Measurements from ENCODE around the gene DLGAP5. TPM values are rescaled to one million over a fixed set of nuclear protein-coding genes. Genes with fewer than 3 reads are reported as not detected.

Gene DLGAP5
- total RNA-seq, 2 experiments from 2014 or later, result 75.4 to 84.0 TPM

GRCh38 chr14:55141825-55142224 lies 49.6 kb downstream of the DLGAP5 start:
- H3K36me3 Mint-ChIP-seq (ENCODE audit: low read depth), result peaks cover 14% of the 10 kb centered on the region
- DNase-seq (no peak), ATAC-seq (no peak)
- intact Hi-C loops (cut with micrococcal nuclease), result no loop called here
- CTCF ChIA-PET, result no interaction called here
- H3K27ac Mint-ChIP-seq, result no peak overlapping the region
- TF ChIP-seq, protein P1, sequence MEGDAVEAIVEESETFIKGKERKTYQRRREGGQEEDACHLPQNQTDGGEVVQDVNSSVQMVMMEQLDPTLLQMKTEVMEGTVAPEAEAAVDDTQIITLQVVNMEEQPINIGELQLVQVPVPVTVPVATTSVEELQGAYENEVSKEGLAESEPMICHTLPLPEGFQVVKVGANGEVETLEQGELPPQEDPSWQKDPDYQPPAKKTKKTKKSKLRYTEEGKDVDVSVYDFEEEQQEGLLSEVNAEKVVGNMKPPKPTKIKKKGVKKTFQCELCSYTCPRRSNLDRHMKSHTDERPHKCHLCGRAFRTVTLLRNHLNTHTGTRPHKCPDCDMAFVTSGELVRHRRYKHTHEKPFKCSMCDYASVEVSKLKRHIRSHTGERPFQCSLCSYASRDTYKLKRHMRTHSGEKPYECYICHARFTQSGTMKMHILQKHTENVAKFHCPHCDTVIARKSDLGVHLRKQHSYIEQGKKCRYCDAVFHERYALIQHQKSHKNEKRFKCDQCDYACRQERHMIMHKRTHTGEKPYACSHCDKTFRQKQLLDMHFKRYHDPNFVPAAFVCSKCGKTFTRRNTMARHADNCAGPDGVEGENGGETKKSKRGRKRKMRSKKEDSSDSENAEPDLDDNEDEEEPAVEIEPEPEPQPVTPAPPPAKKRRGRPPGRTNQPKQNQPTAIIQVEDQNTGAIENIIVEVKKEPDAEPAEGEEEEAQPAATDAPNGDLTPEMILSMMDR (IDR thresholded peaks at IDR 0.05), result no peak
- no peaks in the 10 kb centered on the region for H3K9me3 Mint-ChIP-seq
- peaks cover 3% of the 10 kb centered on the region for H3K4me1 Mint-ChIP-seq (ENCODE audit: low read depth)
- H3K27me3 Mint-ChIP-seq, result no peaks in the 10 kb centered on the region
- POLR2A ChIA-PET, result no interaction called here
- H3K4me3 Mint-ChIP-seq, result no peak overlapping the region

DNA sequence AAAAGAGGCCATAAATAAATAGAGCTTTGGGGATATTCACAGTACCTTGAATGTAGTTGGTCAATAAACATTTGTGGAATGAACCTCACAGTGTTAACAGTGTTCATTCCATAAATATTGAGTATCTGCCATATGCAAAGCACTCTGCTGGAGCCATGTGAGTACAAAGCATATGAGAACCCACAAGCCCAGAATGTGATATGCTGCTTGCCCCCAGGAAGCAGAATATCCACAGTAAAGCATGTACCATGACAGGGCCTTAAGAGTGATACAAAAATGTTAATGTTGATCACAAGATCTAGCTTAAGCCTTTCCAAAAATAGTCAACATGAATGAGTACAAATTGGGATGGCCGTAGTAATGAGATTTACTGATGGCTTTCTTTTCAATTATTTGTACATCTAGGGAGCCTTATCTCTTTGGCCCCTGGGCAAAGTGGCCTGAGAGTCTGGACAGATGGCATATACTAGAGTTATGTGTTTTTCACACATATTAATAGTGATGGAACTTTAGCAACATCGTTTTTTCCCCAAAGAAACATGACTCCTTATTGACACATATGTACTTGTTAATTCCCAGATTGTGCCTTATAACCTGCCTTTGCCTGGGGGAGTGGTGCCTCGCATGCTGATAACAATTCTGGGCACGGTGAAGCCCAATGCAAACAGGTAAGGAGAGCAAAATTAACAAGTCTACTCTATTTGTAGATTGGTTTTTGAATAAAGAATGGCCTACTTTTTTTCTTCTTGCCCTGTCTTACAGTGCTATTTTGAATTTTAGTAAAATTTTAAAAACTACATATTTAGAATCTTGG lies 51.5 kb downstream of the DLGAP5 start:
- intact Hi-C loops (cut with micrococcal nuclease), result no loop called here
- H3K27me3 Mint-ChIP-seq, result no peaks in the 10 kb centered on the region
- DNase-seq (no peak), ATAC-seq (no peak)
- no peaks in the 10 kb centered on the region for H3K9me3 Mint-ChIP-seq
- H3K36me3 Mint-ChIP-seq (ENCODE audit: low read depth), result peaks cover 11% of the 10 kb centered on the region
- ChIA-PET POLR2A (no interaction called here), CTCF (interaction anchor here (0.9 kb wide), 1 partner anchor 74 kb away, joined by 3 read pairs; no protein-coding TSS in a partner anchor)
- TF ChIP-seq, protein P1 (IDR thresholded peaks at IDR 0.05), result no peak
- H3K4me1 Mint-ChIP-seq (ENCODE audit: low read depth), result peaks cover 3% of the 10 kb centered on the region
- no peak overlapping the region for H3K4me3 Mint-ChIP-seq
- no peak overlapping the region for H3K27ac Mint-ChIP-seq

DNA sequence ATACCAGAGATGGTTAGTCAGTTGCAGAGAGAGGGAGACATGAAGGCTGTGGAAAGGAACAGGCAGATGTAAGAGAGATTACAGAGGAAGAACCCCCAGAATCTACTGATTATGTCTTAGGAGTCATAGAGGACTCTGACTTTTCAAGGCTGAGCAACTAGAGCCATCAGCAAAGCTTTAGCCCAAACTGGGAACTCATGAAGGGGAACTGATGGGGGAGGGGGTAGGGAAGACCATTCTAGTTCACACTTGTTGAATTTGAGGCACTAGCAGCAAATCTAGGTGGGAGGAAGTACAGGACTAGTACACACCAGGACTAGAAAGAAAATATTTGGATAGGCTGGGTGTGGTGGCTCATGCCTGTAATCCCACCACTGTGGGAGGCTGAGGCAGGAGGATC lies 52.2 kb downstream of the DLGAP5 start:
- no peak for ATAC-seq
- Mint-ChIP-seq H3K4me1 (ENCODE audit: low read depth) (peaks cover 3% of the 10 kb centered on the region), H3K9me3 (no peaks in the 10 kb centered on the region), H3K4me3 (no peak overlapping the region), H3K36me3 (ENCODE audit: low read depth) (peaks cover 8% of the 10 kb centered on the region), H3K27ac (no peak overlapping the region), H3K27me3 (no peaks in the 10 kb centered on the region)
- ChIA-PET POLR2A (no interaction called here), CTCF (no interaction called here)
- TF ChIP-seq, protein P1 (IDR thresholded peaks at IDR 0.05), result no peak
- intact Hi-C loops (cut with micrococcal nuclease), result no loop called here
- no peak for DNase-seq

GRCh38 chr14:55138091-55138490 lies 53.3 kb downstream of the DLGAP5 start:
- Mint-ChIP-seq H3K9me3 (no peaks in the 10 kb centered on the region), H3K27ac (no peak overlapping the region), H3K4me3 (no peak overlapping the region), H3K27me3 (no peaks in the 10 kb centered on the region), H3K4me1 (ENCODE audit: low read depth) (no peaks in the 10 kb centered on the region), H3K36me3 (ENCODE audit: low read depth) (peaks cover 4% of the 10 kb centered on the region)
- TF ChIP-seq, protein P1 (IDR thresholded peaks at IDR 0.05), result no peak
- CTCF ChIA-PET, result interaction anchor here (0.8 to 2.1 kb wide), 3 partner anchors 20 to 49 kb away, joined by 3 to 6 read pairs (median 3); no protein-coding TSS in a partner anchor
- no peak for ATAC-seq
- POLR2A ChIA-PET, result interaction anchor here (1.0 to 1.2 kb wide), 2 partner anchors 8 to 66 kb away, joined by 3 to 6 read pairs; no protein-coding TSS in a partner anchor
- no peak for DNase-seq
- intact Hi-C loops (cut with micrococcal nuclease), result no loop called here

Data from activated CD8-positive, alpha-beta T cell treated with anti-CD3 and anti-CD28 coated beads for 36 hours (primary cell).